ENCODE results near the gene RGS14. TPM values are rescaled to one million over a fixed set of nuclear protein-coding genes. Genes with fewer than 3 reads are reported as not detected.

RGS14 gene
- total RNA-seq, 3 donors from 2014 or later: 11.1 to 15.2 (median 11.7) TPM

DNA sequence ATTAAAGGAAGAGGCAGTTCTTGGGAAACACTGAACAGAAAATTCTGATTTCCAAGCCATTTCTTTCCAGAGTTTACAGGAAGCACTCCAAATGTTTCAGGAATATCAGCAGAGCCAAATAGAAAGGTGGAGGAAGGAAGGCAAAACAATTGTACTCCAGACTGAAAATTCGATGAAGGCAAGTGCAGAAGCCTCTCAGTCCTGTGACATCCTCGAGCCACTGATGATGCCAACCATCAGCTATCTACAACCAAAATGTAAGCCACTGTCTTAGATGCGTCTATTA, 8.4 kb upstream of the RGS14 start:
- Histone ChIP-seq H3K4me1 (ENCODE audit: low read depth) (peaks cover 27% of the 10 kb centered on the region), H3K36me3 (ENCODE audit: low read depth) (peaks cover 5% of the 10 kb centered on the region), H3K9me3 (no peaks in the 10 kb centered on the region), H3K4me3 (no peak overlapping the region)
- ATAC-seq (no peak), DNase-seq (no peak)
- TF ChIP-seq CTCF (IDR thresholded peaks at IDR 0.05): no peak
- intact Hi-C loops (cut with DNase I, micrococcal nuclease): no loop called here

DNA sequence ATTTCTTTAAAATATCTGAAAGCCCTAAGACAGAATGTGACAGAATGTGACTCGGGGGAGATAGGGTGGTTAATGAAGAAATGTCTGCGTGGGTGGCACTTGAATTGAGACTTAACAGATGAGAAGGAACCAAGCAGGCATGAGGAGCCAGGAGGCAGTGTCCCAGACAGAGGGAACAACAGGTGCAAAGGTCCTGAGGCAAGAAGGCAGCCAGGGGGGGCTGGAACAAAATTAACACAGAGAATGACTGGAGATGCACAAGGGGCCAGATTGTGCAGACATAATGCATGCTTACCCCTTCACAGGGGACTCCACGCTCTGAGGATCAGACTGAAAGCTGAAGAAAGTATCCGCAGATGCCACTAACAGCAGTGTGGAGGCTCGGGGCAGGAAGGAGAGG, 8.0 kb upstream of the RGS14 start:
- DNase-seq (peak in 1 of 3 donors; percentile 7), ATAC-seq (no peak)
- TF ChIP-seq CTCF (IDR thresholded peaks at IDR 0.05): no peak
- Histone ChIP-seq H3K36me3 (ENCODE audit: low read depth) (peaks cover 5% of the 10 kb centered on the region), H3K9me3 (no peaks in the 10 kb centered on the region), H3K4me3 (no peak overlapping the region), H3K4me1 (ENCODE audit: low read depth) (peaks cover 27% of the 10 kb centered on the region)
- intact Hi-C loops (cut with DNase I, micrococcal nuclease): no loop called here

GRCh38 chr5:177350776-177351391, 6.8 kb upstream of the RGS14 start:
- no peak for TF ChIP-seq CTCF (IDR thresholded peaks at IDR 0.05)
- no peak for DNase-seq
- H3K4me3 ChIP-seq: peak overlapping the region; percentile 60
- H3K9me3 ChIP-seq: no peaks in the 10 kb centered on the region
- no peak for ATAC-seq
- intact Hi-C loops (cut with DNase I, micrococcal nuclease): no loop called here
- peaks cover 5% of the 10 kb centered on the region for H3K36me3 ChIP-seq (ENCODE audit: low read depth)
- peaks cover 27% of the 10 kb centered on the region for H3K4me1 ChIP-seq (ENCODE audit: low read depth)

- ATAC-seq: peak; percentile 98
- intact Hi-C loops (cut with DNase I, micrococcal nuclease): no loop called here
- peak within 1 kb of the TSS; percentile 60 for H3K4me3 ChIP-seq
- DNase-seq: peak; percentile 93 to 95 (median 95)
- no peak for TF ChIP-seq CTCF (IDR thresholded peaks at IDR 0.05)
- peaks cover 5% of the 10 kb centered on the region for H3K36me3 ChIP-seq (ENCODE audit: low read depth)
- H3K4me1 ChIP-seq (ENCODE audit: low read depth): peaks cover 27% of the 10 kb centered on the region
- H3K9me3 ChIP-seq: no peaks in the 10 kb centered on the region
Observed at GRCh38 chr5:177351392-177352329, 6.1 kb upstream of the RGS14 start, which contains the start of gene LMAN2. LMAN2 (minus strand) TSS chr5:177351668; CDS start chr5:177351647, 21 bp downstream.

GRCh38 chr5:177353093-177353492, 4.6 kb upstream of the RGS14 start:
- intact Hi-C loops (cut with DNase I, micrococcal nuclease): no loop called here
- peaks cover 37% of the 10 kb centered on the region for H3K4me1 ChIP-seq (ENCODE audit: low read depth)
- H3K4me3 ChIP-seq: no peak overlapping the region
- peaks cover 5% of the 10 kb centered on the region for H3K36me3 ChIP-seq (ENCODE audit: low read depth)
- no peaks in the 10 kb centered on the region for H3K9me3 ChIP-seq
- DNase-seq (no peak), ATAC-seq (no peak)
- TF ChIP-seq CTCF (IDR thresholded peaks at IDR 0.05): no peak
